HG03135 (cell line): ENCODE measurements around the gene ZP1.

Experiments used
- ATAC-seq: cut with Tn5 transposase; IDR thresholded peaks from one replicate; pipeline ENCODE4 v1.9.1; 2021; ENCODE audit warnings: mild to moderate bottlenecking, moderate library complexity; ENCODE audit not compliant: unreplicated experiment

Gene ZP1

DNA sequence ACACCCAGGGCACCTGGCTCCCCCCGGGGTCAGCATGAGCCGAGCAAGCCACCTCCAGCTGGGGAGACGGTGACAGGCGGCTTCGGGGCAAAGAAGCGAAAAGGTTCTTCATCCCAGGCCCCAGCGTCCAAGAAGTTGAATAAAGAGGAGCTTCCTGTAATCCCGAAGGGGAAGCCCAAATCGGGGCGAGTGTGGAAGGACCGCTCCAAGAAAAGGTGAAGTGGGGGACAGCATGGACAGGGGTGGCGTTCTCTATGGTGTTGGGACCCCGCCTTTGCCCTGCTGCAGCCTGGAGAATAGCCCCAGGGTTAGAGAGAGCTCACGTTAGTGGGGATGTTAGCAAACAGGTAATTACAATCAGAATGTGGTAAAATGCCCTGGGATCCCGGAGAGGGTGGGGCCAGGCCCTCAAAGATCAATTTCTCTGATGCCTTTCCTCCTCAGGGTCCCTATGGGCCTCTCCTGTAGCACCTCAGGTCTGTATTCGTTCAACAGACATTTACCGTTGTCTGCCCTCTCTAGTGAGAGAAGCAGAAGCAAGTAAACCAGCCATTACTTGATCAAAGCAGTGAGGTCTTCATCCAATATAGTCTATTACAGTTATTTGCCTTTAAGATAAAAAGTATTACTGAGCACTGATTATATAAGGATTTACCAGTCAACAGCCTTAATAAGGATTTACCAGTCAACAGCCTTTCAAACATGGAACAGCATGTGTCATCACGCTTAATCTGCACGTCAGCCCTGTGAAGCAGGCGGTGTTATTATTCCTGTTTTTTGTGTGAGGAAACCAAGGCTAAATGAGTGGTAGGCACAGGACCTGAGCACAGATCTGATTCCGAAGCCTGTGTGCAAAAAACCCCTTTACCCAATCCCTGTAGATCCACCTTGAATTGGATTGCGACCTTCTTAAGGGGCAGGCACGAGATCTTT is 24.4 kb upstream of the ZP1 start:
- no peak for ATAC-seq

DNA sequence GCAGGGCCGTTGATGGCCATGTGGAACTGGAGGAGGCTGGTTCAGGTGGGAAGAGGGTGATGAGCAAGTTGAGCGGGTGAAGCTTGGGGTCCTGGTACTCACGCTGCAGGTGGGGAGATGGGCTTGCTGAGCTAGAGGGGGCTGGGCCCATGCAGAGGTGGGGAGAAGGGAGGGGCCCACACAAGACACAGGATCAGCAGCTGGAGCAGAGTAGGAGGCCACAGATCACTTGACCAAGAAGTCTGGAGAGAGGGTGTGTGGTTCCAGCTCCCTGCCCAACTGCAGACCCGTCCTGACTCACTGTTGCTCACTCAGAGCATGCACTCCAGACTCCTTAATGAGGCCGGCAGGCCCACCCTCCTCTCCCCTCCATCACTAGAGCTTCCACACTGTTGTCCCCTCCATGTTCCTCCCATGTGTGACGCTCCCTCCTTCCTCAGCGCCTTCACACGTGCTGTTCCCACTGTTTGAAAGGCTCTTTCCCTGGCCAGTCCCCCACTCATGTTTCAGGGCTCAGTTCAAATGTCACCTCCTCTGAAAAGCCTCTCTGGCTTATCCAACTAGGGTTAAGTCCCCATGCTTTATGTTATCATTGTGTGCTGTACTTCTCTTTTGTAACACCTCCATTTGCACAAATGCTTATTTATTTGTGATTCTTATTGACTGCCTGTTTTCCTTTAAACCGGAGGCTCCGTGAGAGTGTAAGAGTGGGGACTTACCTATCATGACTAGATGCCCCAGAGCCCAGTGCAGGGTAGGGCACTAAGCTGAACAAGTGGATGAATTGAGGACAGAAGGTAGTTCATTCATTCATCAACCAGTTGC is 23.1 kb upstream of the ZP1 start:
- no peak for ATAC-seq

DNA sequence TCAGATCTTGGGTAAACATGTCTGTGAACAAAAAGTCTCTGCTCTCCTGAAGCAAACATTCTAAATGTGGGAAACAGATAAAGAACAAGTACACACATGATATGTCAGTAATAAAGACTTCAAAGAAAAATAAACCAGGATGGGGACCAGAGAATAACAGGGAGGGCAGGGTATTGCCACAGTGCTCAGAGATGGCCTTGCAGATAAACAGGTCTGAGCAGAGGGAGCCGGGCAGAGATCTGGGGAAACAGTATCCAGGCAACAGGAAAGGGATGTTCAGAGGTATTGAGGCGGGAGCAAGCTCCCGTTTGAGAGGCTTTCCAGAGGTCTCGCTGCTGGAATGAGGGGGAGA is 22.5 kb upstream of the ZP1 start:
- no peak for ATAC-seq

DNA sequence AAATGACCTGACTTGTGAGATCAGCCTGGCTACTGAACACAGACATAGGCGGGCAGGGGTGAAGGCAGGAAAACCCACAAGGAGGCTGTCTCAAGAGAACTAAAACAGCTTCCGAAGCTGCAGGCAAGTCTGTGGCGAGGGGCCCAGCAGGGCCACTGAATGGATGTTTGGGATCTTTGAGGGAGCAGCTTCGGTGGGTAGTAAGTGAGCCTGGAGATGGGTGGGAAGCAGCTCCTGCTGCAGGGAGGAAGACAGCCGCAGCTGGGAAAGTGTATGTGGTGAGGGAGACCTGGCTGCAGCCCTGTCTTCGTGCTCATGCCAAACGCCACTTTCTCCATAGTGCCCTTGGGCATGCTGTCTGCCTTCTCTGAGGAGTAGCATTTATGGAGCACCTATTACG is 22.0 kb upstream of the ZP1 start:
- ATAC-seq, result no peak

DNA sequence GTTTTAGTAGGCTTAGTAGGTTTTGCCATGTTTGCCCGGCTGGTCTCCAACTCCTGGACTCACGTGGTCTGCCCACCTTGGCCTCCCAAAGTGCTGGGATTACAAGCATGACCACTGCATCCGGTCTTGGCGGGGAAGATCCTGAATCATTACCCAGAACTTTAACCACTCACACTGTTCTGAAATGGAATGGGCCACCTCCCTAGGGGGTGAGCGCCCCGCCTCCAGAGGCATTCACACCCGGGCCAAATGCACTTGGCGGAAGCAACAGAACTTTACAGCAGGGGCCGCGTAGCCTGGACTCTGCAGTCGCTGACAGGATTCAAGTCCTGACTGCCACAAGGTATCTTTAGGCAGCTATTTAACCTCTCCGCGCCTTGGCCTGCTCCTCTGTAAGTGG is 20.1 kb upstream of the ZP1 start:
- no peak for ATAC-seq

DNA sequence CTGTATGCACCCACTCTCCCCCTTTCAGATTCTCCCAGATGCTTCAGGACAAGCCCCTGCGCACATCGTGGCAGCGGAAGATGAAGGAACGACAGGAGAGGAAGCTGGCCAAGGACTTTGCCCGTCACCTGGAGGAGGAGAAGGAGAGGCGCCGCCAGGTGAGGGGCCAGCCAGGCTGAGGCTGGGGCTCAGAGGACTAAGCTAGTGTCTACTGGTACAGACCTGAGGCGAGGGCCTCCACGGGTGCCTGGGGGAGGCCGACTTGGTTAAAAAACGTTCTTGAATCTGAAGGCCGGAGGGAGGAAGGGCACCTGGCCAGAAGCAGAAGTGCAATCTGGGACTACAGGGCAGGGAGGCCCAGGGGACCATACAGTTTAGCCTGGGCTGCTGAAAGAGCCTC is 19.4 kb upstream of the ZP1 start:
- no peak for ATAC-seq

DNA sequence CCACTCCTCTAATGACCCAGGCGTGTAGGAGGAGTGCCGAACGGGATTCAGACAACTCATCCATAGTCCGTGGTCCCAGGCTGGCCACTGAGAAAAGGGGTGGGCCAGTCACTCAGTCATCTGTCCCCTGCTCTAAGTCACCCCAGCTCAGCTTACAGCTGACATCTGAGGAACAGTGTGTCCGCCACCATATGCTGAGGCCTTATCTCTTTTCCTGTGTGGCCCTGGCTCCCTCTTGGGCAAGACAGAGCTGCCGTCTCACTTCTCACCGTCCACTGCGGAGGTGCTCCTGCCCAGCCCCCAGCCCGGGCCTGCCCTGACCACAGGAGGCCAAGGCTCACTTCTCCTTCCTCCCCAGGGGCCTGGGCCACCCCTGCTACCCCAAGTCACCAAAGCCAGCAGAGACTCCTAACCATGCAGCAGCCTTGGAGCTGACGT is 18.6 kb upstream of the ZP1 start:
- ATAC-seq, result no peak

DNA sequence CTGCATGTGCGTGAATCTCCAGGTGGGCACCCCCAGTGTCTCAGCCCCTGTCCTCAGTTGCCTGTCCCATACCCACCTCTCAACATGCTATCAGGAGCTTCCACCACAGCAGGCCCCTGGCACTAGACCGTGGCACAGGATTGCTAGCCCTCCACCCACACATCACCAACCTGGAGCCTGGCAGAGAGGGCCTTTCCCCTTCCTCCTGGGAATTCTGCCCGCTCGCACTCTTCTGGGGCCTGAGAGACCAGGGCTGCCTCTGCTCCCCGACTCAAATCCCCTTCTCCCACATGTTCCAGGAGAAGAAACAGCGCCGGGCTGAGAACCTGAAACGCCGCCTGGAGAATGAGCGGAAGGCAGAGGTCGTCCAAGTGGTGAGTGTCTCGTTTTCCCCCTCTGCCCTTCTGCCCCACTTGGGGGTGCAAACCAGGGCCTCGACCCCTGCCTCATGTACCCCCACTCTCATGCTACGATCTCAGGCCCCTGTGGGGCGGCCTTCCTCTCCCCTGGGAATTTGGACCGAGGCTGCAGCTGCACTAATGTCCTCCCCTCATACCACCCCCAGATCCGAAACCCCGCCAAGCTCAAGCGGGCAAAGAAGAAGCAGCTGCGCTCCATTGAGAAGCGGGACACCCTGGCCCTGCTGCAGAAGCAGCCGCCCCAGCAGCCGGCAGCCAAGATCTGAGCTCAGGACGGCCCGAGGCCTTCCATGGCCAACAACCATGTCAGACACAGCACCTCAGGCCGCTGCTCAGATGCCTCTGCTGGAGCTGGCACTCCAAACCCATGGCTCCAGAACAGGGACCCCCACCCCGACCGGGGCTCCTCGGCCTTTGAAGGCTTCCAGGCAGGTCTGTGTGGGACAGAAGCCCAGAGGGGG is 17.5 kb upstream of the ZP1 start:
- no peak for ATAC-seq

DNA sequence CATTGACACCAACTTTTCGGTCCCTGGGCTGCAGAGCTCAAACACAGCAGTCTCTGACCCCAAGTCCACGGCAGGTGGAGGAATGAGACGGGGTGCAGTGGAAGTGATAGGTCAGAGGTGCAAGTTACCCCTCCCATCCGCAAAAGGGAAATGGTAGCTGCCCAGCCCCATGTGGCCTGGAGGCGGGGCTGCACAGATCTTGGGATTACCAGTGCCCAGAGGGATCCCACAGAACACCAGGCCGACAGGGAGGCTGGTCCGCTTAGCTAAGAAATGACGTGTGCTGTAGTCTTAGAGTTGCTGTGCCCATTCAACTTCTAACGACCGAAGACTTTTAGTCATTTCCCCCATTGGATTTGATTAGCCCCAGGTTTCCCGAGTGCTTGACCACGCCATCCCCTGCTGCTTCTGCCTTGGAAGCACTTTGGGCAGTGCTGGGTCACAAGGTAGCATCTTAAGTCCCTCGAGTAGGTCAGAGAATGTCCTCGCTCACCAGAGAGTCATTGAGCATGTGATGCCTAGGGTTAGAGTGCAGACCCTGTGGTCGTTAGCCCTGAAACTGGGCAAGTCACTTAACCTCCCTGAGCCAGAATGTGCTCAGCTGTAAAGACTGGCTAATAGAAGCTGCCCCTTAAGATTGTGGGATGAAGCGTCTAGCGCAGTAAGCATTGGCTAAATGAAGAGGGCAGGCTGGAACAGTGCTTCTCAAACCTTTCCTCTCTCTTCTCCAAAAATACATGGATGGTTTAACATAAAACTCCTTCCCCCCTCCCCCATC is 15.8 kb upstream of the ZP1 start:
- no peak for ATAC-seq

DNA sequence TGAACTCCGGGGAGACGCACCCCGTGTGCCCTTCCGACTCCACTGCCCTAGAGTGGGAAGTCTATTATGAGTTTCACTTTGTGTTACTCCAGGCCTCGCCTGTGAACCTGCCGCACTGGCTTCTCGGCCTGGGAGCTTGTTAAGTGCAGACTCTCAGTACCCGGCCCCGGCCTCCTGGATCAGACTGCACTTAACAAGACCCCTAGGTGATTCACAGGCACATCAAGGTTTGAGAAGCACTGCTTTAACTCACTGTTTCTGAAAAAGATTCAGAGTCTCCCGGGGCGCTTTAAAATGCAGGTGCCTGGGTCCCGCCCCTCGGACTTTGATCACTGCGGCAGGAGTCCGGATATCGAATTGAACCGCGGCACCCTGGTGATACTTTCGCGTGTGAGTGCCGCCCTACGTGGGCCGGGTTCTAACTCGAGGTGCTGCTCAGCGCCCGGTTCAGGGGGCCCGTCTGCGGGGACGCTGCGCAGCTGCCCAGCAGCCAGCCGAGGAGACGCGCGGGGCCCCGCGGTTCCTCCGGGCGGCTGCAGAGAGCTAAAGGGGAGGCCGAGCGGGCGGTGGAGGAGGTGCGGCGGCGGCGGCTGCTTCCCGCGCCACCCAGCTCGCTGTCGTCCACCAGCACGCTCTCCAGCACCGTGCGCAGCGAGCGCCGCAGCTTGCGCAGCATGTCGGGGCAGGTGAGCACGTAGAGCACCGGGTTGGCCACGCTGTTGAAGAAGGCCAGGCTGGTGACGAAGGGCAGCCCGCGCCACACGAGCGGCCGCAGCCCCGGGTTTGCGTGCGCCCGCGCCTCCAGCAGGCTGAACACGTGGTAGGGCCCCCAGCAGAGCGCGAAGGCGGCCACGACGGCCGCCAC is 15.0 kb upstream of the ZP1 start:
- ATAC-seq, result no peak

DNA sequence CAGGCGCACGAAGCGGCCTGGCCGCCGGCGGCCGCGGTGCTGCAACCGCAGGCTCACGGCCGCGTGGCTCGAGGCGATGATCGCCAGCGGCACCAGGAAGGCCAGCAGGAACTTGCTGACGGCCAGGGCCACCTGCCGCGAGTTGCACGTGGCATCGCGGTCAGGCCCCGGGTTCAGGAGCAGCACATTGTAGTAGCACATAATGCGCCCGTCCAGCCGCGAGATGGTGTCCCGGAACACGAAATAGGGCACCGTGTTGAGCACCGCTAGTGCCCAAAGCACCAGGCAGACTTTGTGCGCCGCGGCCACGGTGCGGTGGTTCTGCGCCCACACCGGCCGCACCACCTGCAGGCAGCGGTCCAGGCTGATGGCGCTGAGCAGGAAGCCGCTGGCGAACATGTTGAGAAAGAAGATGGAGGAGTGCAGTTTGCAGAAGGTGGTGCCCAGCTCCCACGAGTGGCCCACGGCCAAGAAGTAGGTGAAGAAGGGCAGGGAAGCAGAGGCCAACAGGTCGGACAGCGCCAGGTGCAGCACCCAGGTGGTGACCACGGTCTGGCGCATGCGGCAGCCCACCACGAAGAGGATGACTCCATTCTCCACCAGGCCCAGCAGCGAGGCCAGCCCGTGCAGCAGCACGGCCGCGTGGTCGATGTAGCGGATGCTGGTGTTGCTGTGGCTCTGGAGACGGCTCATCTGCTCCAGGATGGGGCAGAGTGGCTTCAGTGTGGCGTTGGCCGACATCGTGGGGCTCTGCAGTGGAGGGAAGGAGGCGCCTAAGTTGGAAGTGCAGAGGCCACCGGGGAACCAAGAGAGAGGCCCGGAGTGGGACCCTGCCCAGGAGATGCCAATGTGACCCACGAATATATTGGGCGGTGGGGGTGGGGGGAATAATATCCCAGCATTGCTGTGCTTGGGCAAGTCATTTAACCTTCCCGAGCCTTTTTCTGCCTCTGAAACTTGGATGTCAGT is 14.1 kb upstream of the ZP1 start:
- no peak for ATAC-seq

DNA sequence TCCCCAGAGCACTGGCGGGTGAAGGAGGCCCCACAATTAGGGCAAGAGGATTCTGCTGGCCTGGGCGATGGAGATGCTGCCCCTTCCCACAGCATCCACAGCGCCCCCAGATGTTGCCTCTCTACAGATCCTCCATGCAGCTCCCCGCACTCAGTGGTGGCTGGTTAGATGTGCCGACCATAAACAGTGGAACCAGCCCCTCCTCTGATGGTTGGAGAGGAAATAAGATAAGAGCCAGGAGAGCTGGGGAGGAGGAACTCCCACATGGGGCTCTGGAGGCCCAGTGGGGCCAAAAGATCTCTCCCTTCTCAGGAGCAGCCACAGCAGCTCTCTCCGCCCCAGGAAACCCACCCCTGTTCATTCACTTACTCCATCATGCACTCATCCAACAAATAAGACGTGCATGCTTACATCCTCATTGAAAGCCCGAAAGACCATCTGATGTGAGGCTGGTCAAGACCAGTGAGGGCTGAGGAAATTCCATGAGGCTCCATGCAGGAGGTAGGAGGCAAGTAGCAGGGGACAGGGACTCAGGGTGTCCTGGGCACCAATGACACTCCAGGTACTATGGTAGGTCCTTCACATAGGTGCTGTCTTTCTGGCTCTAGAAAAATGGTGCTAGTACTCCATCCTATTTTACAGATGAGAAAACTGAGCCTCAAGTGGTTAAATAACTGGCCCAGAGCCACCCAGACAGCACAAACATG is 13.0 kb upstream of the ZP1 start:
- ATAC-seq, result no peak

DNA sequence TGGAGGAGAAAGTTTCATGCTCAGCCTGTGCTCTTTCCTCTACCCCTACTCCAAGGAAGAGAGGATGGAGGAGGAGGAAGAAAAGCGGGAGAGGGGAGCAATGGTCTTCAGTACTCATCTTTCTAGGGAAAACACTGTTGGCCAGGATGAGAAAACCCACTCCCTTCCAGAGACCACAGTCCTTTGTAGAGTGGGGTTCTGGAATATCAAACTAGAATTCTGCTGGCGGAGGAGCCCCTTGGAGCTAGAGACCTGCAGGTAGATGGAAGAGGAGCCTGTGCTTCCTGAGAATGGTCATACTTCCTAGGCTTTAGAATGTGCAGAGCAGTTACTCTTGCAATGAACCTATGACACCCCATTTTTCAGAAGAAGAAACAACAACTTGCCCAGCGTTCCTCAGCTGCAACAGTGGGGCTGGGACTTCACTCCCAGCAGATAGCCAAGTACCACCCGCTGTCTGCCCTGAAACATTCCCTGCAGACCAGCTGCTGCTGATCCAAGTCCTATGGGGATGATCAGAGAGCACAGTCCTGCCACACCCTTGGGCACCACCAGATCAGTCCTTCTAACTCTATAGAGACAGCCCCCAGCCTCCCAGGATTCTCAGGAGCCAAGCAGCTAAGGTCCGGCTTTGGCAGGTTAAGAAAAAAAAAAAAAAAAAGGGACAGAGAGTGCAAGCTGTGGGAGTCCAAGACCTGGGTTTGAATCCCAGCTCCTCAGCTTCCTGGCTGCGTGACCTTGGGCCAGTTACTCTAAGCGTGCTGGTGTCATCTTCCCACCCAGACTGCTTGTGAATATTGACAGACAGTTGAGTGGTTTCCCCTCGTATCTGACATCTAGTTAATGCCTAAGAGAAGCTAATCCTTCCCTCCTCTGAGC is 12.3 kb upstream of the ZP1 start:
- no peak for ATAC-seq

DNA sequence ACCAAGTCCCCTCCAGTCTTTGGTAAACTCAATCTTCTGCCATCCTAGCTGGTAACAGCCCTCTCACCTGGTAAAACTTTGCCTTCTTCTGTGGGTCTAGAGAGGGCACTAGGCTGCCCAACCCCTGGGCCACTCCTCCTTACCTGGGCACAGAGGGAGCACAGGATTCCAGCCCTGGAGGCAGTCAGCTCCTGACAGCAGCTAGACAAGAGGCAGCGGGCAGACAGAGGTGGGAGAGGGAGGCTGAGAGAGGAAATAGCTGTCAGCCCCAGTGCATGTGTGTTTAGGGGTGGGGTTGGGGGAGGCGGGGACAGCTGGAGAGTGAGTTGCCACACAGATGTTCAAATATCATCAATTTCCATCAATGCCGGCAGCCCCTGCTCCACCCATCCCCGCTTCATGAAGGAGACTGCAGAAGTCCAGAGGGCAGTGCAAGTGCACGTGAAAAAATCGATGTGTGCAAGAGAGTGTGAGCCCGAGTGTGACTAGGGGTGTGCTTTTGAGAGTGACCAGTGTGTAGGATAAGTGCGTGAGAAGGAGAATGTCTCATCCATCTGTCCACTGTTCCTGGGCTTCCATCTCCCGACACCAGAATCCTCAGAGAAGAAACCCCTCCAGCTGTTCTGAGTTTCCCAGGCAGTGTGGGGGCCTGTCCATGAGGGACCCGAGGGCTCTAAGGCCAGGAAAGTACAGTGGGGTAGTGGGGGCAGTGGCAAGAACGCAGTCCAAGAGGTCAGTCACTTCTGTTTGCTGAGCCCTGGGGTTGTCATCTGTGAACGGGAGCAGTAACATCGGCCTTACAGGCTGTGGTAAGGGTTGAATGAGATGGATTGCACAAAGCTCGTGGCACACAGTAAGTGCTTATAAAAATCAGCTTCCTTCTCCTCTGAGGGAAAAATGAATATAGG is 11.4 kb upstream of the ZP1 start, which contains the start of gene PTGDR2:
TSS of gene PTGDR2 (minus strand) at position 225 of the 908 bp plus-strand sequence. CDS start 2,228 bp downstream, outside the sequence.
- ATAC-seq, result no peak
